ENCODE data around the gene NECTIN2.

- TF ChIP-seq EP300 (IDR thresholded peaks at IDR 0.05) (no peak), CTCF (IDR thresholded peaks at IDR 0.05) (no peak), RAD21 (conservative IDR thresholded peaks at IDR 0.05 in 1 of 2, IDR thresholded peaks at IDR 0.05 in 1 of 2) (no peak), POLR2A (IDR thresholded peaks at IDR 0.05; ENCODE audit: low read length) (no peak), TP53 (CRISPR knock-in tag; IDR thresholded peaks at IDR 0.05) (no peak), KDM1A (IDR thresholded peaks at IDR 0.05; ENCODE audit: low read depth) (no peak), CEBPB (IDR thresholded peaks at IDR 0.05) (no peak), PBX3 (IDR thresholded peaks at IDR 0.05) (no peak), JUNB (IDR thresholded peaks at IDR 0.05) (no peak), RFX5 (IDR thresholded peaks at IDR 0.05) (no peak), ZC3H11A (IDR thresholded peaks at IDR 0.05) (no peak), REST (IDR thresholded peaks at IDR 0.05) (no peak), SMC3 (IDR thresholded peaks at IDR 0.05) (no peak), ZSCAN20 (CRISPR knock-in tag; IDR thresholded peaks at IDR 0.05) (no peak)
Observed at GRCh38 chr19:44905437-44906160, 59.5 kb downstream of the NECTIN2 start, which contains the start of gene APOE.
